Keratinocyte (primary cell): Measurements from ENCODE around the gene R3HDM2. TPM values are rescaled to one million over a fixed set of nuclear protein-coding genes. Genes with fewer than 3 reads are reported as not detected.

ENCODE experiments used
- DNase-seq: peaks from one replicate; pipeline ENCODE4 v3.0.0-alpha.2; 2011; ENCODE audit warnings: low read depth, missing footprints, low spot score
- FAIRE-seq: peaks from 2 replicates; lab custom pipeline; 2011; peaks lifted over from hg19 to GRCh38; lab: Jason Lieb, UNC
- H2AFZ ChIP-seq: 2 replicates; pipeline ENCODE4 v1.6.0; 2012; ENCODE audit warnings: low read length, control low read depth, inconsistent platforms; ENCODE audit not compliant: control insufficient read depth
- H3K27ac ChIP-seq: 2 replicates; pipeline ENCODE4 v1.5.1; 2011; ENCODE audit warnings: low read length; ENCODE audit not compliant: control insufficient read depth, insufficient read depth
- H3K27me3 ChIP-seq: 3 replicates; pipeline ENCODE4 v1.6.0; 2011; ENCODE audit warnings: low read length; ENCODE audit not compliant: control insufficient read depth, insufficient read depth; ENCODE audit errors: extremely low read depth
- H3K36me3 ChIP-seq, 2 experiments: 2 replicates in 1 of 2; 3 replicates in 1 of 2; pipeline ENCODE4 v1.5.1; 2011; ENCODE audit warnings: low read length in 2 of 2, mild to moderate bottlenecking in 1 of 2; ENCODE audit not compliant: control insufficient read depth in 2 of 2, insufficient read depth in 2 of 2; ENCODE audit errors: extremely low read depth in 1 of 2
- H3K4me1 ChIP-seq: 3 replicates; pipeline ENCODE4 v1.5.1; 2011; ENCODE audit warnings: low read length; ENCODE audit not compliant: control insufficient read depth, insufficient read depth; ENCODE audit errors: extremely low read depth
- H3K4me2 ChIP-seq: 3 replicates; pipeline ENCODE4 v1.6.0; 2011; ENCODE audit warnings: low read depth, low read length; ENCODE audit not compliant: control insufficient read depth, insufficient read depth; ENCODE audit errors: extremely low read depth
- H3K4me3 ChIP-seq, 3 experiments: fragments of 200-600 bp in 1 of 3; sonication (generic) in 1 of 3; 2 replicates in 2 of 3; 3 replicates in 1 of 3; pipeline ENCODE4 v1.5.1; 2011 to 2016; ENCODE audit warnings: low read length in 3 of 3, mild to moderate bottlenecking in 3 of 3, control low read depth in 2 of 3, inconsistent platforms in 1 of 3, low read depth in 1 of 3, mixed read lengths in 1 of 3, mixed run types in 1 of 3, moderate library complexity in 1 of 3; ENCODE audit not compliant: control insufficient read depth in 2 of 3, insufficient read depth in 2 of 3; ENCODE audit errors: extremely low read depth in 1 of 3
- H3K79me2 ChIP-seq: 2 replicates; pipeline ENCODE4 v1.6.0; 2012; ENCODE audit warnings: low read length; ENCODE audit not compliant: control insufficient read depth, insufficient read depth
- H3K9ac ChIP-seq: 3 replicates; pipeline ENCODE4 v1.6.0; 2011; ENCODE audit warnings: low read length; ENCODE audit not compliant: control insufficient read depth, insufficient read depth; ENCODE audit errors: extremely low read depth
- H3K9me1 ChIP-seq: 3 replicates; pipeline ENCODE4 v1.6.0; 2011; ENCODE audit warnings: low read length; ENCODE audit not compliant: control insufficient read depth, insufficient read depth; ENCODE audit errors: extremely low read depth
- H3K9me3 ChIP-seq: 2 replicates; pipeline ENCODE4 v1.5.1; 2012; ENCODE audit warnings: low read depth, low read length; ENCODE audit not compliant: control insufficient read depth
- H4K20me1 ChIP-seq: 3 replicates; pipeline ENCODE4 v1.6.0; 2011; ENCODE audit warnings: low read length; ENCODE audit not compliant: control insufficient read depth, insufficient read depth; ENCODE audit errors: extremely low read depth
- EZH2 ChIP-seq: IDR thresholded peaks from one replicate; pipeline ENCODE4 v1.6.1; 2012; ENCODE audit warnings: inconsistent platforms, mild to moderate bottlenecking, low read length, moderate library complexity
- dilution Hi-C: fragments of 300-500 bp; cut with MboI; formaldehyde crosslinking; loops from one replicate; pipeline ENCODE4 v1.7.0; 2020; ENCODE audit warnings: low sequenced_read_pairs; ENCODE audit not compliant: extremely low pct_ligation_motif_present
- polyA plus RNA-seq, 5 experiments: library from polyadenylated mRNA; depleted of rRNA in 3 of 5; stranded (reverse) in 3 of 5; stranded (forward) in 1 of 5; unstranded in 1 of 5; fragments of >200 nt; gene quantifications; 1 replicate in 1 of 5; 2 replicates in 3 of 5; 3 replicates in 1 of 5; pipeline versions ENCODE4 v1.2.1 to v1.2.3, GENCODE V29; 2011 to 2012; ENCODE audit warnings: missing spikeins in 2 of 5, low read depth in 1 of 5, low replicate concordance in 1 of 5
- TF ChIP-seq, protein P1 (sequence below), 3 experiments: IDR thresholded peaks in 1 of 3; conservative IDR thresholded peaks in 1 of 3; optimal IDR thresholded peaks in 1 of 3; 2 replicates in 2 of 3; 3 replicates in 1 of 3; pipeline versions ENCODE3 to v1.5.1; 2011; ENCODE audit warnings: low read length in 3 of 3, mild to moderate bottlenecking in 3 of 3, moderate library complexity in 2 of 3, control low read depth in 1 of 3, inconsistent platforms in 1 of 3; ENCODE audit not compliant: insufficient read depth in 2 of 3; ENCODE audit errors: extremely low read depth in 1 of 3

The R3HDM2 gene
- polyA plus RNA-seq, 1 donor (not counting 4 experiments of a cell fraction or from before 2014, with no cell fraction given), result 11.1 TPM

DNA sequence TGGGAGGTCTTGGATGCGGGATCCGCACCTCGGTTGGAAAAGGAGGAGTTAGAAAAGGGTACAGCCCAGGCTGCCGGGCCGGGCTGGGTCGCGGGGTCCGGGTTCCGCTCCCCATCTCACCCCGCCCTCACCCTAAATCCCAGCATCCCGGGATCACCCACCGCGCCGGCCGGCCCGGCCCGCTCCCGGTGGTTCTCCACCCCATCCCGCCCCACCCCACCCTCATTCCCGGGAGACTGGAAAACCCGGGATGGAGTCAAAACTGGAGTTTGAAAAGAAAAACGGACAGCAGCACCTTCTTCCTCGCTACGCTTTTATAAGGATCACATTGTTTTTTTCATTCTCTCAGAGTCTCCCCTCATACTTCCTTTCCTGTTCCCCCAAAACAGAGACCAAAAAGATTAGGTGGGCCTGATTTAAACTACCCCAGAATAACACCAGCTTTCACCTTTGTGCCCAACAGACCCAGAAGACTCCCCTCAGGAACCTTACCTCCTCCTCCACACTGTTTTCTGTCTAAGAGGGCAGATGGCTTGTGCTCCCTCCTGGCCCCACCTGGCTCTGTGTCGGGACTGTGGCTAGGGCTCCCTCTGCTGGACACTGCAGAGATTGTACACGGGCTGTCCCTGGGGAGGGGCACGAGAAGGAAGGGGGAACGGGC lies 31.5 kb upstream of the R3HDM2 start:
- Histone ChIP-seq H4K20me1 (no peaks in the 10 kb centered on the region), H3K9ac (peak overlapping the region; percentile 76), H3K9me3 (no peaks in the 10 kb centered on the region), H3K36me3 (no peaks in the 10 kb centered on the region), H3K4me2 (peak overlapping the region; percentile 97), H3K9me1 (no peaks in the 10 kb centered on the region), H3K4me1 (peaks cover 33% of the 10 kb centered on the region), H3K27me3 (peaks cover 29% of the 10 kb centered on the region), H3K79me2 (no peaks in the 10 kb centered on the region), H3K27ac (peak overlapping the region; percentile 76), H3K4me3 (peak overlapping the region; percentile 61 to 96 (median 86)), H2AFZ (peak overlapping the region; percentile 94)
- TF ChIP-seq, protein P1, sequence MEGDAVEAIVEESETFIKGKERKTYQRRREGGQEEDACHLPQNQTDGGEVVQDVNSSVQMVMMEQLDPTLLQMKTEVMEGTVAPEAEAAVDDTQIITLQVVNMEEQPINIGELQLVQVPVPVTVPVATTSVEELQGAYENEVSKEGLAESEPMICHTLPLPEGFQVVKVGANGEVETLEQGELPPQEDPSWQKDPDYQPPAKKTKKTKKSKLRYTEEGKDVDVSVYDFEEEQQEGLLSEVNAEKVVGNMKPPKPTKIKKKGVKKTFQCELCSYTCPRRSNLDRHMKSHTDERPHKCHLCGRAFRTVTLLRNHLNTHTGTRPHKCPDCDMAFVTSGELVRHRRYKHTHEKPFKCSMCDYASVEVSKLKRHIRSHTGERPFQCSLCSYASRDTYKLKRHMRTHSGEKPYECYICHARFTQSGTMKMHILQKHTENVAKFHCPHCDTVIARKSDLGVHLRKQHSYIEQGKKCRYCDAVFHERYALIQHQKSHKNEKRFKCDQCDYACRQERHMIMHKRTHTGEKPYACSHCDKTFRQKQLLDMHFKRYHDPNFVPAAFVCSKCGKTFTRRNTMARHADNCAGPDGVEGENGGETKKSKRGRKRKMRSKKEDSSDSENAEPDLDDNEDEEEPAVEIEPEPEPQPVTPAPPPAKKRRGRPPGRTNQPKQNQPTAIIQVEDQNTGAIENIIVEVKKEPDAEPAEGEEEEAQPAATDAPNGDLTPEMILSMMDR (optimal IDR thresholded peaks at IDR 0.05 in 1 of 3, IDR thresholded peaks at IDR 0.05 in 1 of 3, conservative IDR thresholded peaks at IDR 0.05 in 1 of 3; ENCODE audit: extremely low read depth in 1 of 3, insufficient read depth in 2 of 3, low read length in 3 of 3), result peak; percentile 91 to 97 (median 97)
- TF ChIP-seq EZH2, result no peak
- dilution Hi-C loops, result no loop called here
- FAIRE-seq (peak; percentile 74), DNase-seq (peak; percentile 79)

DNA sequence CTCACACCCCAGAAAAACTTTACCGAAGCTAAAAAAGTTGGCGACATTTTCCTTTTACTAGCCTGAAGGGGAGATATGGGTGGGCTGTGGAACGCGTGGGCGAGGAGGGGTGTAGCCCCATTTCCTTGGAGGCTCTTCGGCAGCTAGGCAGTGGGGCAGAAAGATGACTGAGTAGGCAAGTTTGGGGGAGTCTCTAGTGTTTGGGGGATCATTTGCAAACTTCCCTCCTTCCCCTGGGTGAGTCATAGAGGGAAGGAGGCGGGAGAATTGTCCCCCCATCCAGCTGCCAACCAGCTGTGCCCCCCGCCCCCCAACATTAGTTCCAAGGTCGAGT lies 31.0 kb upstream of the R3HDM2 start:
- peak overlapping the region; percentile 61 to 96 (median 86) for H3K4me3 ChIP-seq
- peak overlapping the region; percentile 36 for H3K27ac ChIP-seq
- no peaks in the 10 kb centered on the region for H3K79me2 ChIP-seq
- H3K4me1 ChIP-seq, result peaks cover 33% of the 10 kb centered on the region
- no peak for FAIRE-seq
- DNase-seq, result no peak
- TF ChIP-seq, protein P1 (optimal IDR thresholded peaks at IDR 0.05 in 1 of 3, IDR thresholded peaks at IDR 0.05 in 1 of 3, conservative IDR thresholded peaks at IDR 0.05 in 1 of 3; ENCODE audit: extremely low read depth in 1 of 3, insufficient read depth in 2 of 3, low read length in 3 of 3), result no peak
- no peak for TF ChIP-seq EZH2
- dilution Hi-C loops, result no loop called here
- no peaks in the 10 kb centered on the region for H3K36me3 ChIP-seq
- H3K9me3 ChIP-seq, result no peaks in the 10 kb centered on the region
- H3K4me2 ChIP-seq, result peak overlapping the region; percentile 97
- no peaks in the 10 kb centered on the region for H3K9me1 ChIP-seq
- peak overlapping the region; percentile 76 for H3K9ac ChIP-seq
- H3K27me3 ChIP-seq, result peaks cover 24% of the 10 kb centered on the region
- peak overlapping the region; percentile 81 for H2AFZ ChIP-seq
- no peaks in the 10 kb centered on the region for H4K20me1 ChIP-seq
